Measurements from ENCODE around the gene AOPEP.
A peak's percentile ranks its signal among the peaks of the same experiment; 100 is the strongest.

AOPEP gene

DNA sequence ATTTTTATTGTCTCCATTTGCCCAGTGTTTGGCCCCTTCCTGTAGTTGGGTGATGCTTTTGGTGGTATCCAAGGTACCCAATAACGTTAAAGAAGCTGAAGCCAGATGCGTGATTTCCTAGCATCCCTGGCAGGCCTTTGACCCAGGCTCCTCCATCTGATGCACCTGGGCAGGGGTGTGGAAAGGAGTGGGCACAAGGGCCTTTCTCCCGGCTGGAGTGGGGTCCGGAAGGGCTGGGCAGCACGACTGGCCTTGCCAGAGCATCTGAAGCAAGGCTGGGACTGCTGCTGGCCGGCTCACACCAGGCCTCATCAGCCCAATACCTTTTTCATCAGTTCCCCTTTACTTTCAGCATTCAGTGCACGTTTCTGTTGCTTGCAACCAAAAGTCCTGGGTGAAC lies 370.8 kb downstream of the AOPEP start:
- no peak for DNase-seq (ENCODE audit: low spot score)

DNA sequence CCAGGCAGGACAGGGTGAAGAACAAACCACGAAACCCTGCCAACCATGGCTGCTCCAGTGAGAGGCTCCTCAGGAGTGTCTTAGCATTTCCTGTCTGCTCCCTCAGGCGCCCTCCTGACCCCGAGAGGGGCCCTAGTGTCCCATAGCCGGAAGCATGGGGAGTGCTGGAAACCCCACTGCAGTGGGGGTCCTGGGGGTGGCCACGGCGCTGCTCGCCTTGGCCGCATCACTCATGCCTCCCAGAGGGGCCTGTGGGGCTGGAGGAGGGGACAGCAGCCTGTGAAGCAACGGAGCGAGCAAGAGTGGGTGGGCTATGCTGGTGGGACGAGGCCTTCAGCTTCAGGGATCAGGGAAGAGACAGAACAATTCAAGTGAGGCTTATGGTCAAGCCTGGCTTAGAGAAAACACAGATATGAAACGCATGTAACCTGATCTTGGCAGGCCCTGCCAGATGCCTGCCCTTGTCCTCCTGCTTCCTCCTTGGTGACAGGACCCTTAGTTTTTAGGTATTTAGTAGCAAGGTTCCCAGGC lies 372.0 kb downstream of the AOPEP start:
- no peak for DNase-seq (ENCODE audit: low spot score)

DNA sequence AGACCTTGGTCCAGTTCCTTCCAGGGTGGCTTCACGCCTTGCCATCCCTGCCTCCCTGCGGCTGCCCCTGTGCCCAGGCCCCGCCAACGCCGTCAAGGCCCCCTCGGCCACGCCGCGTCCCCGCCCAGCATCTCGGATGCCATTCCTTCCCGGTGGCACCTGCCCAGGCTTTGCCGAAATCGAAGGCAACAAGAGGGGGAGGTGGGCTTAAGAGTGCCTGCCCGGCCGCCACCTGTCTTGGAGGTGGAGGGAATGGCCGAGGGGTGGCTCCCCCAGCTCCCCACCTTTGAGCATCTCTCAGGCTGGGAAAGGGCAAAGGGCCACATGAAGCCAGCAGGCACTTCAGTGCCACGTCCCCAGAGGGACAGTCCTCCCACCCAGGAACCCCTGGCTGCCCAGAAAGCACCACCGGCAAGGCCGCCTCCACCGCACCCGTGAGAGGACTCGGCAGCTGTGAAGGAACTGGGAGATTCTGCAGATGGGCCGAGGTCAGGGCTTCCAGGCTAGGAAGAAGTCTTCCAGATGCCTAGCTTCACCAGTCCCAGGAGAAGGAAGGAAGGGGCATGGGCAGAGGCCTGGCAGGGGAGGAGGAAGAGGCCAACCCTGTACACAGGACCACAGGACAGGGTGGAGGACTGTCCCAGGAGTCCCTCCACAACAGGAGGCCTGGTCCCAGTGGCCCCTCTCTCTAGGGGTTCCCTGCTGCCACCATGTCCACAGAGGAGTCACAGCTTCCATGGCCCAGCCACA lies 373.0 kb downstream of the AOPEP start:
- DNase-seq (ENCODE audit: low spot score) = no peak

DNA sequence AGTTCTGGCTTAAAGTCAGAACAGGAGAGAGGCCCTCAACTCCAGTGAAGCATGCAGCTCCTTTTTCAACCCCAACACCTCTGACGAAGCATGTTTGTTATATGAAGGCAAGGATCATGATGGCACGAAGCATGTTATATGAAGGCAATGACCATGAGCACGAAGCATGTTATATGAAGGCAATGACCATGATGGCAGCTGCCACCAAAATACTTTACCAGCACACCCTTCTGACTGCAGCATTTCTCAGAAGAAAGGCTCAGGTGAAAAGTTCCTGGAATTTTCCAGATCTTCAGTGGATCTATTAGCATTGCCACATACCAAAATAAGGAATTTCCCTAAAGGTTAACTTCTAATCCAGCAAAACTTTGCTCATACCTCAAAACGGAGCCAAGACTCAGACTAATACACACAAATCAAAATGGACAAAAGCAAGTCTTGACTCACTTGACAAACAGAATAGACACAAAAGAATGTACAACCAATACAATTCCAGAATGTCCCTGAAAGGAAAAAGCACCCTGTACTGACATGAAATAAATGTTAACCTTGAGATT lies 373.6 kb downstream of the AOPEP start:
- no peak for DNase-seq (ENCODE audit: low spot score)

DNA sequence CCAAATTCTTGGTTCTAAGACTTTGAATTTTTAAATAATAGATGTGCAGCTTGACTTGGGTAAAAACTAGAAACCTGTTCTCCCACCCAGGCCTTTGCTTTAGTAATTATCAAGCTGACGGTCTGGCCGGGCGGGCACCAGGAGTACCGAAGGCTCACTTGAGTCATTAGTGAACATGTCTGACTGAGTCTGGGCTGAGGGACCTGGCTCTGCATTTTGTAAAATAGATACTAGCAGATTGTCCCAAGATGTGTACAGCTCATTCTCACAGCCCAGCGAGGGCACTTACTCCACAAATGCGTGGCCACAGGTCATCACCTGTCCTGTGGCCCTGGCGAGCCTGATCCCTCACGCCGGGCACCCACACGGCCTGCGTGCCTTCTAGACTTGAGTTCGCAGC lies 374.8 kb downstream of the AOPEP start:
- no peak for DNase-seq (ENCODE audit: low spot score)

DNA sequence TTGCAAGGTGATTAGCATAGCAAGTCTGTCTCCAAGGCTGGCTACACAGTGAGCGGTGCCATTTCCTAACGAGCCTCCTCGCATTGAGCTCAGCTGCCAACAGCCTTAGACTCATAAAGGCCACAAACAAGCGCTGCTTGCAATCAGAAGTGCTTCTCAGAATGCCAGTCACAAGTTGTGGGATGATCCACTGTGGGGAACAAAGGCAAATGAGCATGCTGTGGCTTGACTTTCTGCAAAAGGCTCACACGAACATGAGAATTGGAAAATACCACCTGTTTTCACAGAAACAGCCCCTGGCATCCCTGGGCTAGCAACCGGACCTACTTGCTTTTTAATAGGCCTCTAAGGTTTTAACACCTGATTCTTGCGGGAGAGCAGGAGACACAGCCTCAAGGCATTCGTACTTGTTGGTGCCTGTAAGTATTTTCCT lies 375.5 kb downstream of the AOPEP start:
- peak; percentile 87 for DNase-seq (ENCODE audit: low spot score)

DNA sequence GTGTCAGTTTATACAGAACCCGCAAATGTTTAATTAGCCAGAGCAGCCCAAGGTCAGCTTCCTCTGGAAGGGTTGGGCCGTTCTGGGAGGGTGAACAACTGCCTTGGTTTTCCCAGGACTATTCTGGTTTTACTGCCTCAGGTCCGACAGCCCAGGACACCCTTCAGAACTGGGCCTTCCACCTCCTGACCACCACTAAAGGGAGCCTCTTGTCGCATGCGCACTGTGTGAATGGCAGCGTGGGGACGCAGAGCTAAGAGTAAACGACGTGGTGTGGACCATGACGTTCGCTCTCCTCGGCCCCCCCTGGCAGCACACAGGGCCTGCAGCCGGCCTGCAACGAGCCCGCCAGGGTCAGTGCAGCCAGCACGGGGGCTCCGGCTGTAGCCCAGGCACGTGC lies 376.1 kb downstream of the AOPEP start:
- DNase-seq (ENCODE audit: low spot score) = no peak

DNA sequence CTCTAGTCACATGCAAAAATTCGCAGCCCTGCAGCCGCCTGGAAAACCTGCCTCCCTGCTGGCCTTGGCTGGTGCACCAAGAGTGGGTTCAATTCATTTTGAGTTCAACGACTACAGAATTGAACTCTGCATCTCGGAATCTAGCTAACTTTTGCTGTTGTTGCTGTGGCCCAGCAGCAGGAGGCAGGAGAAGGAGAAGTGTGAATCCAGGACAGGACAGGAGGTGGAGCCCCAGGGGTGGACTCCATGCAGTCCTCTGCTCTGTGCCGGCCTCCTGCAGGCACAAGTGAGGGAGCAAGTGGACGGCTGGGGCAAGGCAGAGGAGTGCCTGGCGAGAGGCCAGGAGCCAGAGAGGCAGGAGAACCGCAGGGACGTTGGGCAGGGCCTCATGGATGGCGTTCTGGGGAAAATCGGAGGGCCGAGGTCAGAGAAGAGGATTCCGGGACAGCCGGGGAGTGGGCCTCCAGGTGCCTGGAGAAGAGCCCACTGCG lies 376.8 kb downstream of the AOPEP start:
- no peak for DNase-seq (ENCODE audit: low spot score)

DNA sequence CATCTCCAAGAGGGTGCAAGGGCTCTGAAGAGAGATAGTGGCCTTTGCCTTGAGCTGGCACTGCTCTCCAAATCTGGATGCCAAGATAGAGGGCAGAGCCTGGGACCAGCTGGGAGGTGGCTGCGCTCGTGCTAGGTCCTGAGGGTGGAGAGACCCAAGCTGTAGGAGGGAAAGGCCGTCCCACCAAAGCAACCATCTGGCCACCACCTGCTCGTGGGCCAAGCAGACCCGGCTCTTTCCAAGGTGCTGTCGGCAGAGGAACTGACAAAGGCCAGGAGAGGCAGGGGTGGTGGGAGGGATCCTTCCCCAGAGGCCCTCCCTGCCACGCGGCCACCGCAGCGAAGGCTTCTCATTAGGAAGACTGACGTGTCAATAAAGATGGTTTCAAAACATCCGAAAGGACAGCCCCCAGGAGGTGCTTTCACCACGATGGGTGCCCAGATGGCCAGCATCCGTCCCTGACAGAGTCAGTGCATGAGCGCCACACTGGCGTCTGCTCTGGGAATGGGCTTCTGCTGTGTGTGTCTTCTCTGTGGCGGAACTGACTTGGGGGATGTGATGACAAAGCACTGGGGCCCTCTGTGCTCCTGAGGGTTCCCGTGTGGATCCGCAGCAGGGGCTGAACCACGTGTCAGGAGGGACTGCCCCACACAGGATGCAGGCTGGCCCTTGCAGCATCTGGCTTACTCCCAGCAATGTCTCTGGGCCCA lies 377.5 kb downstream of the AOPEP start:
- no peak for DNase-seq (ENCODE audit: low spot score)

DNA sequence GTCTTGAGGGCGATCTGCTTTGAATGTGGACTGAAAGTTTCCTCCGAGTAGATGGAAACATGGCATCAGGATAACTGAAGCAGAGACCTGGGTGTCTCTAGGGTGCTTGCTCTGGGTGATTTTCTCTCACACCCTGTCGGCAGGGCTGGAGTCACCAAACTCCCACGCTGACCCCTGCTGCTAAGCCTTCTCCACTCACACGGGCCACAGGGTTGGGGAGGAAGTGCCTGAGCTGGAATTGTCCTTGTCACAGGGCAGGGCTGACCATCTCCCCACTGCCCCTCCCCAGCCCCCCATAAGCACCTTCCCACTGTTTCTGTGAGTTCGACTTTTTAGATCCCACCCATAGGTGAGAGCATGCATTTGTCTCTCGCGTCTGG lies 378.1 kb downstream of the AOPEP start:
- DNase-seq (ENCODE audit: low spot score) = no peak

DNA sequence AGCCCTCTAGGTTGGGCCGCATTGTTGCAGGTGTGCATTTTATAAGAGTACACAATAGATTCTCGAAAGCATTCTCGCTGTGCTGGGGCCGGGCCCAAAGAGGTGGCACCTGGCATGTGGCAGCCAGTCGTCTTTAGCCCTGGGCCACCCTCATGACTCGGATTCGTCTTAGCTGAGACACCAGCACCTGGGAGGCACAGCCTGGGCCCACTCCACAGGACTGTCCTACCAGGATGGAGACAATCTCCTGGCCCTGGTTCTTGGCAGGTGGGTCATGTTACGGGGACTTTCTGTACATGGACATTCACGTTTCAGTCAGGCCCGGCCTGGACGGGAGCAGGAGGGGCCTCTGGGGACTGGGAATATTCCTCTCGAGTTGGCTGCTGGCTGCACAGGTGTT lies 378.5 kb downstream of the AOPEP start:
- no peak for DNase-seq (ENCODE audit: low spot score)

DNA sequence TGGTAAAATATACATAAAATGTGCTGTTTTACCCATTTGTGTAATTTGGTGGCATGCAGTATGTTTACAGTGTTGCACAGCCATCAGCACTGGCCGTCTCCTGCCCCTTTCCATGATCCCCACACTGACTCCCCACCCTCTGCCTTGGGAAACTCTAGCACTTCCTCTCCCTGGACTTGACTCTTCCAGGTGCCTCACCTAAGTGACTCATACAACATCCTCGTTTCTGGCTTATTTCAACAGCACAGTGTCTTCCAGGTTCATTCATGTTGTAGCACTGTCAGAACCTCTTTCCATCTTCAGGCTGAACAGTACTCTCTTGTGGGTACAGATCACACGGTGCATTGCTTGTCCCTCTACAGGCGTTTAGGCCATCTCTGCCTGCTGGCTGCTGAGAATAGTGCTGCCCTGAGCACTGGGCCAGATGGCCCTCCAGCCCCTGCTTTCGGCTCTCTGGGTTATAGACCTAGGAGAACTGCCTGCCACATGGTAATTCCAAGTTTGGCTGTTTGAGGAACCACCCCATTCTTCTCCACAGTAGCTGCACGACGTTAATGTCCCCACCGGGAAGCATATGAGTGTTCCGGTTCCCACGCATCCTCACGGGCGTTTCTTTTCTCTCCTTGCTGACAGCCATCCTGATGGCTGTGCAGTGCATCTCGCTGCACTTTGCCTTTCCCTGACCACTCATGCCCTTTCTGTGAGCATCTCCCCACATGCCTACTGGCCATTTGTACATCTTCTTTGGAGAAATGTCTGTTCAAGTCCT lies 379.2 kb downstream of the AOPEP start:
- no peak for DNase-seq (ENCODE audit: low spot score)

DNA sequence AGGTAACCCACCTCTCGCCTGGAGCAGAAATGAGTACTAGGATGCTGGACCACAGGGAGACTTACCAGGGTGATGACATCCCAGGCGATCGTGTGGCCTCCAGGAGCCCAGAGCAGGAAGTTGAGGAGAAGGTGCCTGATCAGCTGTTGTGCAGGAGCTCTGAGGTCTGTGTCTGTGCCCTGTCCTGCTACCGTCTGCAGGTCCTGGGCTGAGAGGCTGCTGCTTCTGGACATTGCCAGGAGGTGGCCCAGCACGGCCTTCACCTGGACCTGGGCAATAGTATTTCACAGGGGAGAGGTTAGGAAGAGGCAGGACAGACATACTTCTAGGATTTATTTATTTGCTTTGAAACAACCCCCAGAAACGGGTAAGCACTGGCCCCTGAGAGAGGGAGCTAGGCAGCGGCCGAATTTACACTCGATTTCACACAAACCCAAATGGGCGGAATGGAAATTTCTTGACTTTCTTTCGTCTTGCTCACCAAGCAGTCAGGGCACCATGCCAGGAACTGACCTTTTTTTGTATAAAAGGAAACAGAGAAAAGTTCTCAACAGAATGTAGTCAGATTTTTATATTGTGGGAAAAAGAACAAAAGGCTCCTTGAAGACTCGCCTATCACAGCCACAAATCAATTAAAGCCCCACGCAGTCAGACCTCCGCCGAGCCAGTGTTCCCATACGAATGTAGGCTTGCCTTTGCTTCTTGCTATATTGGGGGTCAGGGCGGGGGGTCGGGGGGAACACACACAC lies 380.7 kb downstream of the AOPEP start:
- DNase-seq (ENCODE audit: low spot score) = no peak

DNA sequence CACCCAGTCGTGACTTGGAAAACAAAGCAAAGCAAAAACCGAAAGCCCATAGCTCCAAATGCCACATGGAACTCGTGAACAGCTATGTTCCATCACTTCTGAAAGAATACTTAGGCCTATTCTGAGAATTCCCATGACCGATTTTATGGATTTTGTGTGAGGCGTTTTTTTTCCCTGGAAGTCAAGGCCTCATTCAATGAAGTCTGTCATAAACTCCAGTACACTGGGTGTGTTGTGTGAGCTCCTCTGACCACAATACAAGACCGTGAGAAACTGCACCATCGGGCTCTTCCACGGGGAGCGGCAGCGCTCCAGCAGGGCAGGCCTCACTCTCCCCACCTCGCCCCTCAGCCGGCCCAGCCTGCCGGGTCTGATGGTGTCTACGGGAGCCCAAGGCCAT lies 381.5 kb downstream of the AOPEP start:
- DNase-seq (ENCODE audit: low spot score) = peak; percentile 49

DNA sequence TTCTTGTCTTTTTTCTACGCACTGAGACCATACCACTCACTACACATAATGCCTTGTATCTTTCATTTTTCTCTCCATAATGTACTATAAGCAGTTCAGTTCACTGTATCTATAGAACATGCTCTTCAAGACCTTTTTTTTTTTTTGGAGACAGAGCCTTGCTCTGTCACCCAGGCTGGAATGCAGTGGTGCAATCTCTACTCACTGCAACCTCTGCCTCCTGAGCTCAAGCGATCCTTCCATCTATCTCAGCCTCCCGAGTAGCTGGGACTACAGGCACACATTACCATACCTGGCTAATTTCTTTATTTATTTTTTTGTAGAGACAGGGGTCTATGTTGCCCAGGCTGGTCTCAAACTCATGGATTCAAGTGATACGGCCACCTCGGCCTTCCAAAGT lies 382.3 kb downstream of the AOPEP start:
- DNase-seq (ENCODE audit: low spot score) = no peak

DNA sequence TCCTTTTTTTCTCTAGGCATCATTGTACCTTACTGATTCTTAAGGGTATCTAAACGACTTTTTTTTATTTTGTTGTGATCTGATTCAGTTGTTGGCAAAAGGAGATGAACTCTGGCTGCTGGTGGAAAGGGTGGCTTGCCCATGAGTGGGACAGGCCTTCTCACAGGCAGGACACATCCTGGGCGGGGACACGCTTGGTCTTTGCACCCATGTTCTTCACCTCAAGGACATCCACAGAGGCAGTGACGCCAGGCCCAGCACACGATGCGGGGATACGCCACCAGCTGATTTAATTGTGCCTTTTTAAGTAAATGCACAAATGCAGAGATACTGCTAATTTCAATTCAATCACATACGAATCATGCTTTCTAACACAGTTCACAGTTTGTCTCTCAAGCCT lies 383.0 kb downstream of the AOPEP start:
- DNase-seq (ENCODE audit: low spot score) = no peak

DNA sequence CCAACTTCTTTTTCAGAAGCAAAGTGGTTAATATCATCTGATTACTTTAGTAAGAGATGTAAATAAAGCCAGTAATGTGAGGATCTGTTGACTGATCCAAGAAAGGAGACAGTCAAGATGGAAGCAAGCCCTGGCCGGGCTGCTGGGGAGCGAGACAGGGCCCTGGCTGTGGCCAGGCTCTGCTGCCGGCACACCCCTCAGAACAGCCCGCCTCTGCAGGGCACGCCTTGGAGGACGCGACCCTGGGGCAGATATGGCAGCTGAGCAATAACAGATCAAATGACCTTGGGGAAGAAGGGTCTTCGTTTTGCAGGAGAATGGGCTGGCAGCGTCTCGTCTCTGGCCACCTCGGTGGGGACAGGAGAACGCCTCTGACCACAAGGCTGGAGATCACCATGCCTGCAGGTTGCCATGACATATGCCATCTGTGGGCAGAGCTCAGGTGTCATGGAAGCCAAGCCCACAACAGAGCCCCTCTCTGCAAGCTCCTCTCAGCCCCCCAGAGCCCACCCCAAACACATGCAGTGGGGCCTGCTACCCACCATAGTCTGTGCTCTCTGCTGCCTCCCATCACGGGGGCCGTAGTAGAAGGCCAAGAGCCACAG lies 384.5 kb downstream of the AOPEP start:
- DNase-seq (ENCODE audit: low spot score) = no peak

DNA sequence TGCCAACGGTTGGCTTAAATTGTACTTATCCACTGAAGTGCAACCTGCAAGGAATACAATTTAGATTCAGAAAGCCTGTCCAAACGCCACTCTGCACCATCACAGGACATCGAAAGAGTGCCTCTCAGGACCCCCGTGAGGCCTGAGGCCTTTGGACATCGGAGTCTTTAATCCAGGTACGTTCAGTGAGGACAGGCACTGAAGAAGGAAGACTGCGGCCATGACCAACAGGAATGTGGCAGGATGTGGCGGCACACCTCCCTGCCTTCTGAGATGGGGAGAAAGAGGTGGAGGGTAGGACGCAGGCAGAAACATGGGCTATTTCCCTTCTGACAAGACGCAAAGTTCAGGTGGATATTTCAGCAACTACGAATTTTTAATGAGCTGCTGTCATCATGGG lies 385.2 kb downstream of the AOPEP start:
- no peak for DNase-seq (ENCODE audit: low spot score)

DNA sequence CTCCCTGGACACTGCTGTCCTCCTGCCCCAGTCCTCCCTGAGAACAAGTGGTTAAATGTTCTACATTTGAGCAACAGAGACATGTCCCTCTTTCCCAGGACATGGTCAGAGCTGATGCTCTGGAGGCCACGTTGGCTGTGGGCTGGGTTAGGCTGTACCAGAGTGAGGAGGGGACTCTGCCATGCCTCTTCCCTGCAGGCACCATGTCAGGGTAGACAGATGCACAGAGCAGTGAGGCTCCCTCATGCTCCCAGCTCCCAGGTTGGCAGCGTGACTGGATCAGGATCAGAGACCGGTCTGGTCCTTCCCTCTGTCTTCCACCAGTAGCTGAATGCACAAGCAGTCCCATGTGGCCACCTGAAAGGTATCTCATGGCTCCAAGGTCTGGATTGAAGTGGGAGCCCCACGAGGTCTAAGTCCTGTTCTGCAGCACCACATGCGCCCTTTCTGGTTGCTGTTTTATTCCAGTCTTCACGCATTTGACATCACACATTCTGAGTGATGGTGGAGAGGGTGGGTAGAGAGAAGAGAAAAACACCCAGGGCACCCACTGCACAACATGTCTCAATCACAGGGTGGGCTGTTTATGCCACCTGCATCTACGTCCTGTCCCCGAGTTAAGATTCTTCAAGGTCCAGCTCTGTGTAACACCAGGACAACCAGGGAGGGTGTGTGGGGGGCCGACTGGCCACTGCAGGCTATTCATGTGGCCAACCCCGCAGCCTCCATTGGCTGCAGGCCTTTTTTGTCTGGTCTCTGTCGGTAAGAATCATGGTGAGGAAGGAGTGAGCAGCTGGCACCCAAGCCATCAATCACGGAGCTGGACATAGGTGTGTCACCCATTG lies 386.2 kb downstream of the AOPEP start:
- DNase-seq (ENCODE audit: low spot score) = no peak

DNA sequence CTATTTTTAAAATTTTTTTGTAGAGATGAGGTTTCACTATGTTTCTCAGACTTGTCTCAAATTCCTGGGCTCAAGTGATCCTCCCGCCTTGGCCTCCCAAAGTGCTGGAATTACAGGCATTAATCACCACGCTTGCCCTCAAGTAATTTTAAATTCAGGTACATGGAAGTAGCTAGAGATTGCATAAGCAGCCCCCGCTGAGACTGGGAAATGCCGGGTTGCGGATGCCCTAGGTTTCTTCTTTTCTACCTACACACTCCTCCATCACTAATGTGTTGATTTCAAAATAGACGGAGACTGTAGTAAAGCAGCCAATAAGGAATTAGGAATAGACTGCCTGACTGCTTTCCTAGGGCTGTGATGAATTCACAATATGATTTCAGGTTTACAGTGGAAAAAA lies 388.6 kb downstream of the AOPEP start:
- peak; percentile 63 for DNase-seq (ENCODE audit: low spot score)

Data from putamen (tissue), 1 donor.